Raji (cell line): ENCODE measurements around the gene ADK.

ENCODE experiments used
- POLR2A ChIP-seq: IDR thresholded peaks from 2 replicates; pipeline ENCODE4 v1.6.1; 2011; ENCODE audit warnings: low read depth, low read length, control low read depth; ENCODE audit not compliant: insufficient read depth

The ADK gene

DNA sequence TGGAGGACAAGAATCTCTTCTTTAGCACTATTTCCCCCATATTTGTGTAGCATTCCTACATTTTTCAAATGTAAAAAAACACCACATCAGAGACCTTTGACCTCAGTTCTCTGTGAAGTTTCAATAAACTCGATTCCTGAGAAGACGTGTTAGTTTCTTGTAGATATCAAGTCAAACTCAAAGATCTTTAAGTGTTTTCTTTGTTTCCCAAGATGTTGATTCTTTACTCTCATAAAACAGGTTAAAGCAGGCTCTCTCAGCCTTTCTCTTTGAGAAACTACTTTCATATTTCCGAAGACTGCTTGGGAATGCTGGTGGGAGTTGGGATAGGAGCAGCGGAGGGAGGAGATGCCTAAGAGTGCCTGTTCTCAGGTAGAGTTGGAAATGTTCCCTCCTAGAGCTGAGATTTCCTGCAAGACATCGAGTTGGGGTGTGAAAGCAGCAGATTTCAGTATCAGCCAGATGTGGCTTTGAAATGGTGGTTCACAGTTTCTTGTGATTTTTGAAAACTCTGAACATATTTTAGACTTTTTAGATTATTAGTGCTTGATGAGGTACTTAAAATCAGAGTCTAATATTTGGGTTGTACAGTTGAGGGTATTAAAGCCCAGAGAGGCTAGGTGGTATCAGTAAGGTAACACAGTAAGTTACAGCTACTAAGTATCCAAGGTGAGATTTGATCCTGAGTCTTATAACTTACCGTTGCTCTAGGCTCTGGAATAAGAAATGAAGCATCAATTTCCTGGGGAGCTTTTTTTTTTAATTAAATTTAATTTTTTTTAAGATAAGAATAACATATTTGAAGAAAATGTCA, 13.9 kb downstream of the ADK start:
- TF ChIP-seq POLR2A, result no peak

DNA sequence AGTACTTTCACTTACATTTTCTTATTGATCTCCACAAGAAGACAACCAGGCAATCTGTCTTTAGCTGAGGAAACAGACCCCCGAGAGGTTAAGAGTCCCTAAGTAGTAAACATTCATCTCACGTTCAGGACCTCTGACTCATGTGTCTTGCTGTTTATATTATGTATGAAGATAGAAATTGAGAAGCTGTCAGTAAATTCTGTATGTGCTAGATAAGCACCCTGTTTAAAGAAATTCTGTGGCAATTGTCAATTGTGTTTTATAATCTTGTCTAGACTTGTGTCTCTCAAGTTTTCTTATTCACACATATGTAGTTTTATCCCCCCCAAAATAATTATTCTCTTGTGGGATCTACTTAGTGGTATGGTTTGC, 14.5 kb downstream of the ADK start:
- TF ChIP-seq POLR2A, result no peak

DNA sequence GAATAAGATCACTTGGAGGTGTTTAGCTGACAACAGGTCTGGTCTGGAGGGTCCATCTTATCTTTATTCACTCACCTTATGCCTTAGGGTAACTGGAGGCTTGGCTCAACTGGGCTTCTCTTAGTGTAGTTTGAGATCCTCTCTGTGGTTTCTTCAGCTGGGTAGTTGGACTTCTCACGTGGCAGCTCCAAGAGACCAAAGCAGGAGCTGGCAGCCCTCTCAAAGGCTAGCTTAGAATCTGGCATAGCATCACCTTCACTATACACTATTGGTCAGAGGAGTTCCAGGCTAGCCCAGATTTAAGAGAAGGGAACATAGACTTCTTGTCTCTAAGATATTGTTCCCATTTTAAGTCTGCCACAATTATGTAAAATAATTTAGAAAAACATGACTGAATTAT, 16.4 kb downstream of the ADK start:
- TF ChIP-seq POLR2A, result no peak

DNA sequence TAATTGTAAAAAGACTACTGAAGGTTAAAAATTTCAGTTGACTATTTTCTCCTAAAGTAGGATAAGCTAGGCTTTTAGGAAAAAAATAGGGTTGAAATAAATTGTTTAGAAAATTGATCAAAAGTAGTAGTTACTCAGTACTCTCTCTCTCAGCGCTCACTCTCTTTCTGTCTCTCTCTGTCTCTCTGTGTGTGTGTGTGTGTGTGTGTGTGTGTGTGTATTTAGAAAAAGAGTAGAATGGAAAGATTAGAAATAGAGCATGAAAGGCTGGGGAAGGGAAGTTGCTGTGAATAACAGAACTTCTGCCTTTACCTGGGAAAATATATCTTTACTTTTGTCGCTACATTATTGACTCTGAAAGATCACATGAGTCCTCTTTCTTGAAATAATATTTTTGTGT, 20.6 kb downstream of the ADK start:
- no peak for TF ChIP-seq POLR2A

DNA sequence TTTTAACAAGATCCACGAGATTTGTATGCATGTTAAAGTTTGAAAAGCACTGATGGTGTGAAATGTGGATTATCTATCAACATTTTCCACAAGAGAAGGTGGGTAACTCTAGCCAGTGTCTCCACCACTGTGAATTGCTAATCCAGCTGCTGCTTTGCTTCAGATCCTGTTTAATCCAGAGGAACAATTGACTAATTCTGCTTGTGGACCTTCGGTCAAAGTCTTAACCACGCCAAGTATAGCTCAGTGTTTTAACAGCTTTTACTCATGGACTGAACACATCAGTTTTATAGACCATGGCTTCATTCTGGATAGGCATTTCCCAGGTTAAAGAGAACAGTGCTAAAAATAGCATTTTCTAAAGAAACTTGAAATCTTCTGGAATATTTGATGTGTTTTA, 23.5 kb downstream of the ADK start:
- no peak for TF ChIP-seq POLR2A

DNA sequence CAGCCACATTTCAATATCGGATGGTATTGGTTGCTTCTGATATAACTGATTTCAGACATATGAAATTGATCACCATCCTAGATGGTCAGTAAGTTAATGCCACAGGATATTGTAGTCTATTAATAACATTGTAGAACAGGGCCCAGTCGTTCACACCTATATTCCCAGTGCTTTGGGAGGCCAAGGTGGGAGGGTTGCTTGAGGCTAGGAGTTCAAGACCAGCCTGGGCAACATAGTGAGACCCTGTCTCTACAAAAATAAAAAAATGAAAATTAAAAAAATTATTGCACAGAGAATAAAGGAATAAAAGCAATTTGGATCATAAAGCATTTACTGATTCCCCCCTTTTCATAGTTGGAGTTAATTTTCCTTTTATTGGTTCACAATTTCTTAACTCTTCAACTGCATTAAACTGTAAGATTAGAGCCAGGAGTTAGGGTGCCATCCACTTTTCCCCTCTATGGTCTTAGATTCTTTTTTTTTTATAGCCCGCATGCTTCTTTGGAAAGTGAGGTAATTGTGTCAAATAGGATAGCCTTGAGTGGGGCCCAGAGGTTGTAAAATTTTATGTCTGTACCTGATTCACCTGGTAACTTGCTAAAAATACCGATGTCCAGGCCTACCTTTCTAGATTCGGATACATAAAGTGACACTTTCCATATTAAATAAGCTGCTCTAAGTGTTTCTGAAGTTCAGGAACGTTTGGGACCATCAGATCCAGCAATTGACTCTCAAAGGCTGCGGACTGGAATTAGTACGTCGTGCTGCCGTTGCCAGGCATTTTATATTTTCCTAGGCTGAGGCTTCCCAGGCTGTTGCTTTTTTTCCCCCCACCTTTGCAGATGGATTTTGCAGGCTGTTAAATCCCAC, 24.7 kb downstream of the ADK start:
- no peak for TF ChIP-seq POLR2A

DNA sequence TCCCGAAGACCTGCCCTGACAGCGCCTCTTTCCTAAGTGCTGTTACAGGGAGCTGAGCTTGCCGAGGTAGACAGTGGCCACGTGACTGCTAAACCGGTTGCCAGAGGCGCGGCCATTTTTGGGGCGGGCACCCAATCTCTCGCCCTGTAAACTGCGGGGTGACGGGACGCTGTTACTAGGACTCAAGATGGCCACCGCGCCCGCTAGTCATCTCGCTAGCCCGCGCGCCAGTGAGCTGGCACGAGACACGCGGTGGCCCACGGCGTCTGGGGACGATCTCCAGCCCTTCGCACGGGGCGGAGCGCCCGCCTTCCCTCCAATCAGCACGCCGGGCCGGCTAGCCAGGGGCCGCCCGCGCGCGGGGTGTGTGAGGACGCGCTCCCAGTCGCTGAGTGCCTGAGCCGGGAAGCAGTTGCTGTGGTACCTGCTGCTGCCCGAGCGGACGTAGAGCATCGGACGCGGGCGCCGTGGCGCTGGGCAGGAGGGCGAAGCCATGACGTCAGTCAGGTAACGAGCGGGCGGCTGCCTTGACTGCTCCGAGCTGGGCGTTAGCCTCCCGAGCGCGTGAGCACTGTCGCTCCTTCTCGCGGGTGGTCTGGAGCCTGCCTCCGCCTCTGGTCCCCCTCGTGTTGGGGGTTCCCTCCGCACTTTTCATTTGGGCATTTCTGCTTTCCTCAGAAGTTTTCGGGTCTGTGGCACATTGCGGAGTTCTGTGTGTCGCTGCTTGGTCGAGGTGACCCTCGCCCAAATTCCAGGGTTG, 25.5 kb downstream of the ADK start:
- peak; percentile 96 for TF ChIP-seq POLR2A

DNA sequence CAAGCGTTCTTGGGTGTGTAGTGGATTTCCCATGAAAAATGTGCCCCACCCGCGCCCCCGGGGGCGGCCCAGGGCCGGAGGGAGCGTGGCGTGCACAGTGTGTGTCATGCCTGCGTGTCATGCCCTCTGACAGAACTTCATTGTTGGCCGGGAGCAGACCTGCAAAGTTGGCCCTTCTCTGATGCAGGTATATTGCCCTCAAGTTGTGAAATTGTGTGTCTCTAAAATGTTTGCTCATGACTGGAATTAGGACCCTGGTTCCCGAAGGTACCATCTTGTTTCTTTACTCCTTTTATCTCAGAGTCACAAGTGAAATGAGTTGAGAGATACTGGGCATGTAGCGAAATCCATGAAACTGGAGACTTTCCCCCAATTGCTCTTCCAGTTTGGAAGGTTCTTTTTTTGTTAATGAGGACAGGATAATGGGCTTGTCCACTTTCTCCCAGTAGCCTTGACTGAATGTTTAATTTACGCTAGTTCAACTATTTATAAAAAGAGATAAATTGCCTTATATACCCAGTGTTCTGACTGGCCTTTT, 26.2 kb downstream of the ADK start:
- no peak for TF ChIP-seq POLR2A

DNA sequence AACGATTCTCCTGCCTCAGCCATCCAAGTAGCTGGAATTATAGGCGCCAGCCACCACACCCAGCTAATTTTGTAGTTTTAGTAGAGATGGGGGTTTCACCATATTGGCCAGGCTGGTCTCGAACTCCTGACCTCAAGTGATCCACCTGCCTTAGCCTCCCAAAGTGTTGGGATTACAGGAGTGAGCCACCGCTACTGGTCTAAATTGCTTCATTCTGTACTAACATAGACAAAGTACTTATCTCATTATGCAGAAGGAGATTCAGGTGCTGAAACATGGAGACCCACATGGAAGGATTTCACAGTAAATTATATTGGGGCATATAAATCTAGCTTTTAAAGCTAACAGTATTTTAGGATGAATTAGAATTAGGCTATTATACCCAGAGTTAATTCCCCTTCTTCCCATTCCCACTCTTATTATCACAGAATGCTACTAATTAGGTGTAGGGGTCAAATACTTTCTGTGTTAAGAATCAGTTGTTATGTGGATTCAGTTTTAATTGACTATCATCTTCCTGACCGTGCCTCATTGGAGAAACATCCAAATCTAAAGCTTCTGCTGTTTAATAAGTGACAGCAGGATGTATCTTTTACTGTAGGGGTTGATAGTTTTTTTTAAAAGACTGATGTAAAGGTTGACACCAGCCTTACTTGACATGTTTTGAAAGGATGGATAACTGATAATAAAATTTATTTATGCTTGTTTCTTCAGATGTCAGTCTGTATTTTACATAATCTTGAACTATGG, 27.2 kb downstream of the ADK start:
- no peak for TF ChIP-seq POLR2A

DNA sequence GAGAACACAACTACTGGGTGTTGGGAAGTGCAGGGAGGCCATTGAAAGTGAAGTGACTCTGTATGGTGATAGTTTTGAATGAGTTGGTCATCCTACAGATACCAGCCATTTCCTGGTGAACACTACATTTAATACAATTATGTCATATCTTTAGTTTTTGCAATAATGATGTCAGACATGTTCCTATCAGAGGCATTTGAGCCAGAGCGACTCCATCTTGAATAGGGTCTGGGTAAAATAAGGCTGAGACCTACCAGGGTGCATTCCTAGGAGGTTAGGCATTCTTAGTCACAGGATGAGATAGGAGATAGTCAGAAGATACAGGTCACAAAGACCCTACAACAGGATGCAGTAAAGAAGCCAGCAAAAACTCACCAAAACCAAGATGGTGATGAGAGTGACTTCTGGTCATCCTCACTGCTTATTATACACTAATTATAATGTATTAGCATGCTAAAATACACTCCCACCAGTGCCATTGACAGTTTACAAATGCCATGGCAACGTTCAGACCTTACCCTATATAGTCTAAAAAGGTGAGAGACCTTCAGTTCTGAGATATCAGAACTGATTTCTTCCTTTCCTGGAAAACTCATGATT, 28.2 kb downstream of the ADK start:
- no peak for TF ChIP-seq POLR2A

DNA sequence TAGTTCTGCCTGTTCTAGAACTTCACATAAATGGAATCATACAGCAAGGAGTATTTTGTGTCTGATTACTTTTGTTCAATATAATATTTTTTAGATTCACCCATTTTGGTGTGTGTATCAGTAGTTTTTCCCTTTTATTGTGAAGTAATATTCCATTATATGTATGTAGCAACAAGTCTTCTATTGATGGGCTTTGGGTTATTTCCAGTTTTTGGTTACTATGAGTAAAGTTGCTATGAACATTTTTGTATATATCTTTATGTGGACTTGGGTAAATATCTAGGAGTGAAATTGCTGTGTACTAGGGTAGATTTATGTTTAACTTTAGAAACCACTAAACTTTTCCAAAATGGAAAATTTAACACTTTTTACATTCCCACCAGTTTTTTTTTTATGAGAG, 35.7 kb downstream of the ADK start:
- no peak for TF ChIP-seq POLR2A

DNA sequence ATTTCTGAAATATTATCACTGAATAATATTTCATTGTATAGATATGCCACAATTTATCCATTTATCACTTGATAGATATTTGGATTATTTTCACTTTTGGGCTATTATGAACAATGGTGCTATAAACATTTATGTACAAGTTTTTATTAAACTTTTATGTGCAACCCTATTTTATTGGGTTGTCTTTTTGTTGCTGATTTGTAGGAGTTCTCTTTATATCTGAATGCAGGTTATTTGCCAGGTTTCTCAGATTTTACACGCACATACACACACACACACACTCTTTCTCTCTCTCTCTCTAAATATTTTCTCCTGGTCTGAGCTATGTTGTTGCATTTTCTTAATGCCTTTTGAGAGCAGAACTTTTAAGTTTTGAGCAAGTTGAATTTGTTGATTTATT, 36.2 kb downstream of the ADK start:
- TF ChIP-seq POLR2A, result no peak

DNA sequence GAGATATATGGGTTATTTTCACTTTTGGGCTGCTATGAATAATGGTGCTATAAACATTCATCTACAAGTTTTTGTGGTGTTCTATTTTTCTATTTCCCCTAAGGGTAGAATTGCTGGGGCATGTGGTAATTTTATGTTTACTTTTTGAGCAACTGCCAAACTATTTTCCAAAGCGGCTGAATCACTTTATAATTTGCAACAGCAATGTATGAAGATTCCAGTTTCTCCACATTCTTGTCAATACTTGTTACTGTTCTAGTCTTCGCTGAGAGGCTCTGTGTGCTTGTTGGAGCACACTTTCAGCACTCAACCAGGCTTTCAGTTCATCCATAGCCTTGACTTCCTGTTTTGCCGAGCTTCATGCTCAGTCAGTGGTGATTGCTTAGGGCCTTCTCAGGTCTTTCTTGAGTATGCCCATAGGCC, 39.0 kb downstream of the ADK start:
- TF ChIP-seq POLR2A, result no peak

DNA sequence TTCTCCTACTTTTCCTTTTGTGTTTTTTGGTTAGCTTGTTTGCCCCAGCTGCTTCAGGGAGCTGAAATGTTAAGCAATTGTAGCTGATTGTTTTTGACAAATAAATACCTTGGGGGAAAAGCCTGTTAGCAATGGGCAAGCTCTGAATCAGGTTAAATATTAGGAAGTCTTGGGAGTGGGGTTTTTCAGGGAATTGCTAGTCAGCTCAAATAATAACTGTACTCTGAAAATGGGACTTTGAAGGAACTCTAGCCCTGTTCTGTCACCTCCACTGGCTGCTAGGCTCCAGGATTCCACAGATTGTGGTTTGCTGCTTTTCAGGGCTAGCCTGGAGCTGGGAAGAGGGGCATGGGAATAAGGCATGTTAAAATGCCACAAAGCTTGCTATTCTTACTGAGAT, 39.5 kb downstream of the ADK start:
- no peak for TF ChIP-seq POLR2A

DNA sequence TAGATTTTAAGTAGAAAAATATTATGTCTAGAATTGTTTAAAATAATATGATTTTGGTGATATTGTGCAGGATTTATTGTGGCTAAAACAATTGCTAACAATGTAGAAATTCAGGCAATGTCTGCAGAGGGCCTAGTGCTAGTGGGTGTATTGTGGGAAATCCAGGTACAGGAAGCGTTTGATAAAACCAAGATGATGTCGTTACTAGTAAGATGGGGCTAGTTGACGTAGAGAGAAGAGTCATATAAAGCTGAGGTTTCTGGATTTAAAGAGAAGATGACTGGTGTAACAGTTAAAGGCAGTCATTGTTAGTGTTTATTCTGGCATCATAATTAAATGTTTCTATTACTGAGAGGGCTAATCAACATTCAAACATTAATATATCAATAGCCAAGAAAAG, 43.5 kb downstream of the ADK start:
- TF ChIP-seq POLR2A, result no peak

DNA sequence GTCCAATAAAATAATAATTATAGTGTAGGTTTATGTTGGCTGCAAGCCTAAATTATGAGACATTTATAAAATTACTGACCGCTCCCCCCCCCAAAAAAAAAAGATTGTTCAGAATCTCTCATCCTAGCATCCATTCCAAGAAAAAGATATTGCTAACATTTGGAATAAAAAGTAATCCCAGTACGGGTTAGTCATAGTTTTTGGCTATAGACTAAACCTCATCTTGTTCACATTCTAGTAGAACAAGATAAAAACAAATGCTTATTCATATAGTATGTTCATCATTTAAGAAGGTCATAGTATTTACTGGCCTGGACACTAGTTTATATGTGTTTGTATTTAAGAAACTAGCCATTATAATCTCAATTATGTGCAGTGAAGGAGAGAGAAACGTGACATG, 44.0 kb downstream of the ADK start:
- TF ChIP-seq POLR2A, result no peak
